WERI-Rb-1 (cell line): ENCODE data around the gene NCKIPSD.

ENCODE experiments used
- DNase-seq: peaks from one replicate; pipeline ENCODE4 v3.0.0-alpha.2; 2020
- H3K27ac ChIP-seq: fragments of 250-450 bp; sonication (Bioruptor Pico); 2 replicates; pipeline ENCODE4 v1.5.1; 2020; ENCODE audit warnings: mild to moderate bottlenecking, moderate library complexity
- H3K27me3 ChIP-seq: fragments of 250-450 bp; sonication (Bioruptor Pico); 2 replicates; pipeline ENCODE4 v1.5.1; 2021; ENCODE audit warnings: mild to moderate bottlenecking, low read depth, moderate library complexity; ENCODE audit not compliant: insufficient read depth, severe bottlenecking
- H3K36me3 ChIP-seq: fragments of 250-450 bp; sonication (Bioruptor Pico); 2 replicates; pipeline ENCODE4 v1.5.1; 2020; ENCODE audit warnings: mild to moderate bottlenecking, moderate library complexity
- H3K4me3 ChIP-seq: 2 replicates; pipeline ENCODE4 v1.5.1; 2011; ENCODE audit warnings: low read depth, mild to moderate bottlenecking, control low read depth, low read length
- H3K9me3 ChIP-seq: fragments of 250-450 bp; sonication (Bioruptor Pico); 2 replicates; pipeline ENCODE4 v1.5.1; 2021; ENCODE audit warnings: mild to moderate bottlenecking, moderate library complexity; ENCODE audit not compliant: severe bottlenecking
- CTCF ChIP-seq: IDR thresholded peaks from 2 replicates; pipeline ENCODE4 v1.5.1; 2011; ENCODE audit warnings: low read depth, mild to moderate bottlenecking, control low read depth, inconsistent platforms, low read length

Gene NCKIPSD

GRCh38 chr3:48708481-48708889 is 22.8 kb upstream of the NCKIPSD start:
- H3K36me3 ChIP-seq = peaks cover 87% of the 10 kb centered on the region

GRCh38 chr3:48707157-48707556 is 21.4 kb upstream of the NCKIPSD start:
- peaks cover 87% of the 10 kb centered on the region for H3K36me3 ChIP-seq
- no peaks in the 10 kb centered on the region for H3K27me3 ChIP-seq
- H3K9me3 ChIP-seq = no peaks in the 10 kb centered on the region
- H3K4me3 ChIP-seq = no peak overlapping the region
- H3K27ac ChIP-seq = no peak overlapping the region
- TF ChIP-seq CTCF = no peak
- DNase-seq = no peak

More at GRCh38 chr3:48708481-48708889, 22.8 kb upstream of the NCKIPSD start:
- no peak for TF ChIP-seq CTCF
- DNase-seq = no peak
- Histone ChIP-seq H3K27ac (no peak overlapping the region), H3K9me3 (no peaks in the 10 kb centered on the region), H3K4me3 (no peak overlapping the region), H3K27me3 (no peaks in the 10 kb centered on the region)

GRCh38 chr3:48702320-48702920 is 16.7 kb upstream of the NCKIPSD start:
- Histone ChIP-seq H3K4me3 (no peak overlapping the region), H3K27me3 (no peaks in the 10 kb centered on the region), H3K36me3 (peaks cover 85% of the 10 kb centered on the region), H3K27ac (no peak overlapping the region), H3K9me3 (no peaks in the 10 kb centered on the region)
- no peak for DNase-seq
- no peak for TF ChIP-seq CTCF

GRCh38 chr3:48700731-48701405 is 15.2 kb upstream of the NCKIPSD start:
- Histone ChIP-seq H3K36me3 (peaks cover 79% of the 10 kb centered on the region), H3K27me3 (no peaks in the 10 kb centered on the region), H3K4me3 (no peak overlapping the region), H3K9me3 (no peaks in the 10 kb centered on the region), H3K27ac (no peak overlapping the region)
- no peak for DNase-seq
- no peak for TF ChIP-seq CTCF

GRCh38 chr3:48698891-48699290 is 13.2 kb upstream of the NCKIPSD start:
- Histone ChIP-seq H3K36me3 (peaks cover 88% of the 10 kb centered on the region), H3K9me3 (no peaks in the 10 kb centered on the region), H3K27ac (no peak overlapping the region), H3K27me3 (no peaks in the 10 kb centered on the region), H3K4me3 (no peak overlapping the region)
- no peak for TF ChIP-seq CTCF
- DNase-seq = no peak

- Histone ChIP-seq H3K9me3 (no peaks in the 10 kb centered on the region), H3K4me3 (no peak overlapping the region), H3K27me3 (no peaks in the 10 kb centered on the region), H3K36me3 (peaks cover 88% of the 10 kb centered on the region), H3K27ac (no peak overlapping the region)
- DNase-seq = no peak
- no peak for TF ChIP-seq CTCF
Measured at GRCh38 chr3:48697952-48698351, 12.2 kb upstream of the NCKIPSD start.
